WTC11 (cell line): ENCODE data around the gene KAZALD1. TPM values are rescaled to one million over a fixed set of nuclear protein-coding genes. Genes with fewer than 3 reads are reported as not detected.

ENCODE experiments used
- ATAC-seq: fragments of 200-7000 bp; cut with Tn5 transposase; 2 replicates; pipeline ENCODE4 v1.10.0; 2021; ENCODE audit warnings: mild to moderate bottlenecking, moderate library complexity
- CTCF ChIA-PET: fragments of 300-600 bp; sonication (Branson Sonifier 250); formaldehyde crosslinking; loops from one replicate; lab custom pipeline; 2021; ENCODE audit warnings: antibody characterized with exemption; lab: Charles Lee
- POLR2A ChIA-PET: fragments of 350-600 bp; sonication (Branson Sonifier 250); formaldehyde crosslinking; loops from one replicate; lab custom pipeline; 2021; ENCODE audit warnings: antibody characterized with exemption; lab: Charles Lee
- DNase-seq: peaks from one replicate; pipeline ENCODE4 v3.0.0; 2021; ENCODE audit warnings: low spot score
- H3K27ac Mint-ChIP-seq: 2 replicates; pipeline ENCODE4 v1.8.0; 2021; ENCODE audit warnings: mixed read lengths
- H3K27me3 Mint-ChIP-seq: 2 replicates; pipeline ENCODE4 v1.8.0; 2021; ENCODE audit warnings: low read depth, mild to moderate bottlenecking, moderate library complexity, mixed read lengths
- H3K36me3 Mint-ChIP-seq: 2 replicates; pipeline ENCODE4 v1.8.0; 2021; ENCODE audit warnings: mixed read lengths
- H3K4me1 Mint-ChIP-seq: 2 replicates; pipeline ENCODE4 v1.8.0; 2022; ENCODE audit warnings: mixed read lengths
- H3K4me3 Mint-ChIP-seq: 2 replicates; pipeline ENCODE4 v1.8.0; 2021; ENCODE audit warnings: mild to moderate bottlenecking, moderate library complexity, mixed read lengths
- H3K9me3 Mint-ChIP-seq: 2 replicates; pipeline ENCODE4 v1.8.0; 2021; ENCODE audit warnings: mixed read lengths
- AFF4 ChIP-seq: sonication (generic); formaldehyde crosslinking; IDR thresholded peaks from 2 replicates; pipeline ENCODE4 v1.8.1; 2023; ENCODE audit warnings: mild to moderate bottlenecking, missing genetic modification reagents, borderline replicate concordance
- CREM ChIP-seq: sonication (generic); formaldehyde crosslinking; IDR thresholded peaks from 2 replicates; pipeline ENCODE4 v1.8.1; 2022; ENCODE audit warnings: mild to moderate bottlenecking, missing genetic modification reagents, moderate library complexity
- CTCF ChIP-seq: fragments of 200-600 bp; IDR thresholded peaks from 2 replicates; pipeline ENCODE4 v1.8.0; 2022; ENCODE audit warnings: antibody characterized with exemption
- E2F5 ChIP-seq: sonication (generic); formaldehyde crosslinking; IDR thresholded peaks from 2 replicates; pipeline ENCODE4 v1.8.1; 2022; ENCODE audit warnings: mild to moderate bottlenecking, moderate library complexity, missing genetic modification reagents
- FOXJ3 ChIP-seq: sonication (generic); formaldehyde crosslinking; IDR thresholded peaks from 2 replicates; pipeline ENCODE4 v1.9.0; 2021; ENCODE audit warnings: missing genetic modification reagents, mild to moderate bottlenecking, borderline replicate concordance
- GABPB1 ChIP-seq: sonication (generic); formaldehyde crosslinking; IDR thresholded peaks from 2 replicates; pipeline ENCODE4 v1.8.1; 2023; ENCODE audit warnings: mild to moderate bottlenecking, missing genetic modification reagents
- KAT7 ChIP-seq: sonication (generic); formaldehyde crosslinking; IDR thresholded peaks from 2 replicates; pipeline ENCODE4 v1.8.1; 2023; ENCODE audit warnings: missing genetic modification reagents, mild to moderate bottlenecking, borderline replicate concordance
- PRRX2 ChIP-seq: fragments of 250-450 bp; sonication (Bioruptor Pico); IDR thresholded peaks from 2 replicates; pipeline ENCODE4 v1.8.0; 2021; ENCODE audit warnings: mild to moderate bottlenecking
- RELA ChIP-seq: sonication (generic); formaldehyde crosslinking; IDR thresholded peaks from 2 replicates; pipeline ENCODE4 v1.8.1; 2022; ENCODE audit warnings: missing genetic modification reagents, mild to moderate bottlenecking, borderline replicate concordance
- SP1 ChIP-seq: sonication (generic); formaldehyde crosslinking; conservative IDR thresholded peaks from 2 replicates; pipeline ENCODE4 v1.8.1; 2022; ENCODE audit warnings: missing genetic modification reagents
- USF2 ChIP-seq: sonication (generic); formaldehyde crosslinking; IDR thresholded peaks from 2 replicates; pipeline ENCODE4 v1.8.1; 2023; ENCODE audit warnings: mild to moderate bottlenecking, missing genetic modification reagents, moderate library complexity
- ZNF121 ChIP-seq: sonication (generic); formaldehyde crosslinking; IDR thresholded peaks from 2 replicates; pipeline ENCODE4 v1.8.0; 2023; ENCODE audit warnings: missing genetic modification reagents
- total RNA-seq: library from RNA; stranded (reverse); gene quantifications from 3 replicates; pipeline ENCODE4 v1.2.3, GENCODE V29; 2021
- TF ChIP-seq, protein P1 (sequence below): sonication (generic); formaldehyde crosslinking; IDR thresholded peaks from 2 replicates; pipeline ENCODE4 v1.8.1; 2022; ENCODE audit warnings: low read depth, mild to moderate bottlenecking, moderate library complexity, missing genetic modification reagents, borderline replicate concordance
- TF ChIP-seq, protein P2 (sequence below): sonication (generic); formaldehyde crosslinking; IDR thresholded peaks from 2 replicates; pipeline ENCODE4 v1.8.1; 2022; ENCODE audit warnings: missing genetic modification reagents, borderline replicate concordance
- TF ChIP-seq, protein P3 (sequence below): fragments of 250-450 bp; sonication (Bioruptor Pico); IDR thresholded peaks from 2 replicates; pipeline ENCODE4 v1.8.0; 2021; ENCODE audit warnings: mild to moderate bottlenecking

Gene KAZALD1
- total RNA-seq, 1 experiment from 2014 or later: 19.2 TPM

- TF ChIP-seq KAT7 (CRISPR knock-in tag): no peak
Observed at GRCh38 chr10:101013365-101013825, 48.4 kb upstream of the KAZALD1 start (continued).

DNA sequence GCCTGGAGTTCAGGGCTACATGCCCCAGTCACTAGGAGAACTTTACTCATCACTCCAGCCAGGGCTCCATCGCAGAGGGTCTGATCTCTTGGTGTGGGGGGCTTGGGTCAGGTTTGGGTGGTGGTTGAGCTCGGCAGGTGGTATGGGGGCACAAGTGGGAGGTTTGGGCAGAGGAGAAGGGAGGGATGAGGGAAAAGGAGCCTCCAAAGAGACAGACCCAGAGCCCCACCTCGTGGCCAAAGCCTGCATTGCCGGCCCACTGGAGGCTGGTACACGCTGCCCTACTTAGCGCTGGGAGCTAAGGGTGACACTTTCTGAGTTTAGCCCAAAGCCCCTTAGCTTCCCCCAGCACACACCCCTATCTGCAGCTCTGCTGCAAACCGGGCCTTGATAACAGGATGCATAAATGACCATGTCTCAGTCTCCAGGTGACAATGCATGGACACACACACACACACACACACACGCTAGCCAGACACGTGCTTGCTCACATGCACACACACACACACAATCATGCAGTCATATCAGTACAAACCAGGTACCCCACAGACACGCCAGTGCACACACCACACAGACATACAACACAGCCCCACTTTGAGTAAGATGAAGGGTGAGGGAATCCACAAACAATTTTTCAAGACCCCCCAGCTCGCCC lies 47.4 kb upstream of the KAZALD1 start:
- CTCF ChIA-PET: interaction anchor here (0.6 to 6.7 kb wide), 52 partner anchors 9 to 1041 kb away, joined by 3 to 277 read pairs (median 4); partner anchors contain the start of genes KAZALD1, KCNIP2, LZTS2 and MRPL43
- POLR2A ChIA-PET: interaction anchor here (2.0 kb wide), 1 partner anchor 16 kb away, joined by 14 read pairs; the partner anchor contains the start of gene LZTS2

DNA sequence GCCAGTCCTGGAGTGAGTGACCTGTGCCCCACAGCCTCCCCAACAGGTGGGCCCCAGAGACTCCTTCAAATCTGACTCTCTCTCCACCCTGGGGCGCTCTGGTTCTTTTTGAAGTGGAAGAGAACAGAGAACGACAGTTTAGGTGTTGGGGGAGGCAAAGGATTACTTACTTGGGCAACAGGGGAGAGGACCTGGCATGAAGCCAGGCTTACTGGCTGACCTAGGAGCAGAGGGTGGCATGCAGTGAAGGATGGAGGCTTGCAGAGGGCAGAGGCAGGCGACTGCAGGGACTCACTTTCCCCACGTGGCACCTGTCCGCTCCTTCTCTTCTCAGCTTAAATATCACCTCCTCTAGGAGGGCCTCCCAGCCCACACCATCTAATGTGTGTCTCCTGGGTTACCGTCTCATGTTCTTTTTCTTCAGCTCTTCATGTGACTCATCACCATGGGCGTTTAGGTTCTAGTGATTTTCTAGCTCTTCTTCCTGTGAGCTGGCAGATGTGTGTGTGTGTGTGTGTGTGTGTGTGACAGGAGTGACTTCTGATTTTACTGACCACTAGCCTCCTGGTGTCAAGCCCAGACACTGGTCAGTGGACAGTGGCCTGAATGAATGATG lies 46.7 kb upstream of the KAZALD1 start:
- H3K36me3 Mint-ChIP-seq: no peaks in the 10 kb centered on the region
- ATAC-seq (no peak), DNase-seq (no peak)
- POLR2A ChIA-PET: interaction anchor here (2.0 kb wide), 1 partner anchor 17 kb away, joined by 14 read pairs; the partner anchor contains the start of gene LZTS2
- peaks cover 29% of the 10 kb centered on the region for H3K4me1 Mint-ChIP-seq
- H3K27me3 Mint-ChIP-seq: peaks cover 55% of the 10 kb centered on the region
- H3K4me3 Mint-ChIP-seq: no peak overlapping the region
- CTCF ChIA-PET: interaction anchor here (0.6 to 6.7 kb wide), 43 partner anchors 9 to 828 kb away, joined by 3 to 277 read pairs (median 5); partner anchors contain the start of genes KAZALD1, KCNIP2, LZTS2 and MRPL43
- H3K9me3 Mint-ChIP-seq: no peaks in the 10 kb centered on the region
- no peak overlapping the region for H3K27ac Mint-ChIP-seq
- TF ChIP-seq, protein P1, sequence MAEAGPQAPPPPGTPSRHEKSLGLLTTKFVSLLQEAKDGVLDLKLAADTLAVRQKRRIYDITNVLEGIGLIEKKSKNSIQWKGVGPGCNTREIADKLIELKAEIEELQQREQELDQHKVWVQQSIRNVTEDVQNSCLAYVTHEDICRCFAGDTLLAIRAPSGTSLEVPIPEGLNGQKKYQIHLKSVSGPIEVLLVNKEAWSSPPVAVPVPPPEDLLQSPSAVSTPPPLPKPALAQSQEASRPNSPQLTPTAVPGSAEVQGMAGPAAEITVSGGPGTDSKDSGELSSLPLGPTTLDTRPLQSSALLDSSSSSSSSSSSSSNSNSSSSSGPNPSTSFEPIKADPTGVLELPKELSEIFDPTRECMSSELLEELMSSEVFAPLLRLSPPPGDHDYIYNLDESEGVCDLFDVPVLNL (CRISPR knock-in tag): no peak
- TF ChIP-seq USF2 (CRISPR knock-in tag): no peak
- TF ChIP-seq ZNF121 (CRISPR knock-in tag): no peak
- TF ChIP-seq, protein P2, sequence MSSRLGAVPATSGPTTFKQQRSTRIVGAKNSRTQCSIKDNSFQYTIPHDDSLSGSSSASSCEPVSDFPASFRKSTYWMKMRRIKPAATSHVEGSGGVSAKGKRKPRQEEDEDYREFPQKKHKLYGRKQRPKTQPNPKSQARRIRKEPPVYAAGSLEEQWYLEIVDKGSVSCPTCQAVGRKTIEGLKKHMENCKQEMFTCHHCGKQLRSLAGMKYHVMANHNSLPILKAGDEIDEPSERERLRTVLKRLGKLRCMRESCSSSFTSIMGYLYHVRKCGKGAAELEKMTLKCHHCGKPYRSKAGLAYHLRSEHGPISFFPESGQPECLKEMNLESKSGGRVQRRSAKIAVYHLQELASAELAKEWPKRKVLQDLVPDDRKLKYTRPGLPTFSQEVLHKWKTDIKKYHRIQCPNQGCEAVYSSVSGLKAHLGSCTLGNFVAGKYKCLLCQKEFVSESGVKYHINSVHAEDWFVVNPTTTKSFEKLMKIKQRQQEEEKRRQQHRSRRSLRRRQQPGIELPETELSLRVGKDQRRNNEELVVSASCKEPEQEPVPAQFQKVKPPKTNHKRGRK (CRISPR knock-in tag): no peak
- TF ChIP-seq GABPB1: no peak
- no peak for TF ChIP-seq FOXJ3 (CRISPR knock-in tag)
- TF ChIP-seq RELA (CRISPR knock-in tag): no peak
- TF ChIP-seq CREM (CRISPR knock-in tag): no peak
- TF ChIP-seq E2F5 (CRISPR knock-in tag): no peak
- no peak for TF ChIP-seq AFF4 (CRISPR knock-in tag)
- TF ChIP-seq SP1 (CRISPR knock-in tag): no peak

More for the DNA sequence above, 47.4 kb upstream of the KAZALD1 start:
- Mint-ChIP-seq H3K9me3 (no peaks in the 10 kb centered on the region), H3K27ac (no peak overlapping the region), H3K4me1 (peaks cover 29% of the 10 kb centered on the region), H3K27me3 (peaks cover 50% of the 10 kb centered on the region), H3K4me3 (no peak overlapping the region), H3K36me3 (no peaks in the 10 kb centered on the region)
- ATAC-seq (peak; percentile 29), DNase-seq (peak; percentile 91)
- no peak for TF ChIP-seq PRRX2 (CRISPR knock-in tag)
- TF ChIP-seq, protein P3, sequence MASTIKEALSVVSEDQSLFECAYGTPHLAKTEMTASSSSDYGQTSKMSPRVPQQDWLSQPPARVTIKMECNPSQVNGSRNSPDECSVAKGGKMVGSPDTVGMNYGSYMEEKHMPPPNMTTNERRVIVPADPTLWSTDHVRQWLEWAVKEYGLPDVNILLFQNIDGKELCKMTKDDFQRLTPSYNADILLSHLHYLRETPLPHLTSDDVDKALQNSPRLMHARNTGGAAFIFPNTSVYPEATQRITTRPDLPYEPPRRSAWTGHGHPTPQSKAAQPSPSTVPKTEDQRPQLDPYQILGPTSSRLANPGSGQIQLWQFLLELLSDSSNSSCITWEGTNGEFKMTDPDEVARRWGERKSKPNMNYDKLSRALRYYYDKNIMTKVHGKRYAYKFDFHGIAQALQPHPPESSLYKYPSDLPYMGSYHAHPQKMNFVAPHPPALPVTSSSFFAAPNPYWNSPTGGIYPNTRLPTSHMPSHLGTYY (CRISPR knock-in tag): no peak
- no peak for TF ChIP-seq GABPB1
- peak; percentile 79 for TF ChIP-seq CTCF
